ENCODE data around the gene CALN1. TPM values are rescaled to one million over a fixed set of nuclear protein-coding genes. Genes with fewer than 3 reads are reported as not detected.

Gene CALN1
- total and polyA plus RNA-seq, 2 of the 8 experiments (the other 6 are each of a cell fraction or from before 2014, with no cell fraction given) = 6.4 to 15.2 TPM

DNA sequence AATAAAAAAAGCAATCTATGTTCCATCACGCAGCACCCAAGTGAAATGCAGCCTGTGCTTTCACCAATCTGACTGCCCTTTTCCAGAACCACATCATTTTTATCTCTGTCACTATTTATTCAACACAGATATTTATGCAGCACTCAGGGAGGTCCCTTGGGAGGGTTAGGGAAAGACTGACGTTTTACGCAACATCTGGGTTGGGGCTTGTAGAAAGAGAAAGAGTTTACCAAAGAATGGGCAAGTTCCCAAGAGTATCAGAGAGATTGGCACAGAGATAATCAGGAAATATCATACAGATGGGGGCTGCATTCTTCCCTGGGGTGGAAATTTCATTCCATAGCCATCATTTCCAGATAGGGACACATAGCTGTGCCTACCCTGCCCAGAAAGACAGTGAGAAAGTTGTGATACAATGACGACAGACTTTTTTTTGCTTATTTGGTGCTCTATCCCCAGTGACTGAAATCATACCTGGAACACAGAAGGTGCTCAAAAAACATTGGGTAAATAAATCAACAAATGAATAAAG lies 474.2 kb downstream of the CALN1 start (continued):
- TF ChIP-seq, protein P1, sequence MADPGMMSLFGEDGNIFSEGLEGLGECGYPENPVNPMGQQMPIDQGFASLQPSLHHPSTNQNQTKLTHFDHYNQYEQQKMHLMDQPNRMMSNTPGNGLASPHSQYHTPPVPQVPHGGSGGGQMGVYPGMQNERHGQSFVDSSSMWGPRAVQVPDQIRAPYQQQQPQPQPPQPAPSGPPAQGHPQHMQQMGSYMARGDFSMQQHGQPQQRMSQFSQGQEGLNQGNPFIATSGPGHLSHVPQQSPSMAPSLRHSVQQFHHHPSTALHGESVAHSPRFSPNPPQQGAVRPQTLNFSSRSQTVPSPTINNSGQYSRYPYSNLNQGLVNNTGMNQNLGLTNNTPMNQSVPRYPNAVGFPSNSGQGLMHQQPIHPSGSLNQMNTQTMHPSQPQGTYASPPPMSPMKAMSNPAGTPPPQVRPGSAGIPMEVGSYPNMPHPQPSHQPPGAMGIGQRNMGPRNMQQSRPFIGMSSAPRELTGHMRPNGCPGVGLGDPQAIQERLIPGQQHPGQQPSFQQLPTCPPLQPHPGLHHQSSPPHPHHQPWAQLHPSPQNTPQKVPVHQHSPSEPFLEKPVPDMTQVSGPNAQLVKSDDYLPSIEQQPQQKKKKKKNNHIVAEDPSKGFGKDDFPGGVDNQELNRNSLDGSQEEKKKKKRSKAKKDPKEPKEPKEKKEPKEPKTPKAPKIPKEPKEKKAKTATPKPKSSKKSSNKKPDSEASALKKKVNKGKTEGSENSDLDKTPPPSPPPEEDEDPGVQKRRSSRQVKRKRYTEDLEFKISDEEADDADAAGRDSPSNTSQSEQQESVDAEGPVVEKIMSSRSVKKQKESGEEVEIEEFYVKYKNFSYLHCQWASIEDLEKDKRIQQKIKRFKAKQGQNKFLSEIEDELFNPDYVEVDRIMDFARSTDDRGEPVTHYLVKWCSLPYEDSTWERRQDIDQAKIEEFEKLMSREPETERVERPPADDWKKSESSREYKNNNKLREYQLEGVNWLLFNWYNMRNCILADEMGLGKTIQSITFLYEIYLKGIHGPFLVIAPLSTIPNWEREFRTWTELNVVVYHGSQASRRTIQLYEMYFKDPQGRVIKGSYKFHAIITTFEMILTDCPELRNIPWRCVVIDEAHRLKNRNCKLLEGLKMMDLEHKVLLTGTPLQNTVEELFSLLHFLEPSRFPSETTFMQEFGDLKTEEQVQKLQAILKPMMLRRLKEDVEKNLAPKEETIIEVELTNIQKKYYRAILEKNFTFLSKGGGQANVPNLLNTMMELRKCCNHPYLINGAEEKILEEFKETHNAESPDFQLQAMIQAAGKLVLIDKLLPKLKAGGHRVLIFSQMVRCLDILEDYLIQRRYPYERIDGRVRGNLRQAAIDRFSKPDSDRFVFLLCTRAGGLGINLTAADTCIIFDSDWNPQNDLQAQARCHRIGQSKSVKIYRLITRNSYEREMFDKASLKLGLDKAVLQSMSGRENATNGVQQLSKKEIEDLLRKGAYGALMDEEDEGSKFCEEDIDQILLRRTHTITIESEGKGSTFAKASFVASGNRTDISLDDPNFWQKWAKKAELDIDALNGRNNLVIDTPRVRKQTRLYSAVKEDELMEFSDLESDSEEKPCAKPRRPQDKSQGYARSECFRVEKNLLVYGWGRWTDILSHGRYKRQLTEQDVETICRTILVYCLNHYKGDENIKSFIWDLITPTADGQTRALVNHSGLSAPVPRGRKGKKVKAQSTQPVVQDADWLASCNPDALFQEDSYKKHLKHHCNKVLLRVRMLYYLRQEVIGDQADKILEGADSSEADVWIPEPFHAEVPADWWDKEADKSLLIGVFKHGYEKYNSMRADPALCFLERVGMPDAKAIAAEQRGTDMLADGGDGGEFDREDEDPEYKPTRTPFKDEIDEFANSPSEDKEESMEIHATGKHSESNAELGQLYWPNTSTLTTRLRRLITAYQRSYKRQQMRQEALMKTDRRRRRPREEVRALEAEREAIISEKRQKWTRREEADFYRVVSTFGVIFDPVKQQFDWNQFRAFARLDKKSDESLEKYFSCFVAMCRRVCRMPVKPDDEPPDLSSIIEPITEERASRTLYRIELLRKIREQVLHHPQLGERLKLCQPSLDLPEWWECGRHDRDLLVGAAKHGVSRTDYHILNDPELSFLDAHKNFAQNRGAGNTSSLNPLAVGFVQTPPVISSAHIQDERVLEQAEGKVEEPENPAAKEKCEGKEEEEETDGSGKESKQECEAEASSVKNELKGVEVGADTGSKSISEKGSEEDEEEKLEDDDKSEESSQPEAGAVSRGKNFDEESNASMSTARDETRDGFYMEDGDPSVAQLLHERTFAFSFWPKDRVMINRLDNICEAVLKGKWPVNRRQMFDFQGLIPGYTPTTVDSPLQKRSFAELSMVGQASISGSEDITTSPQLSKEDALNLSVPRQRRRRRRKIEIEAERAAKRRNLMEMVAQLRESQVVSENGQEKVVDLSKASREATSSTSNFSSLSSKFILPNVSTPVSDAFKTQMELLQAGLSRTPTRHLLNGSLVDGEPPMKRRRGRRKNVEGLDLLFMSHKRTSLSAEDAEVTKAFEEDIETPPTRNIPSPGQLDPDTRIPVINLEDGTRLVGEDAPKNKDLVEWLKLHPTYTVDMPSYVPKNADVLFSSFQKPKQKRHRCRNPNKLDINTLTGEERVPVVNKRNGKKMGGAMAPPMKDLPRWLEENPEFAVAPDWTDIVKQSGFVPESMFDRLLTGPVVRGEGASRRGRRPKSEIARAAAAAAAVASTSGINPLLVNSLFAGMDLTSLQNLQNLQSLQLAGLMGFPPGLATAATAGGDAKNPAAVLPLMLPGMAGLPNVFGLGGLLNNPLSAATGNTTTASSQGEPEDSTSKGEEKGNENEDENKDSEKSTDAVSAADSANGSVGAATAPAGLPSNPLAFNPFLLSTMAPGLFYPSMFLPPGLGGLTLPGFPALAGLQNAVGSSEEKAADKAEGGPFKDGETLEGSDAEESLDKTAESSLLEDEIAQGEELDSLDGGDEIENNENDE (IDR thresholded peaks at IDR 0.05; ENCODE audit: insufficient replicate concordance, low read length) = no peak
- no peak for TF ChIP-seq JUND (IDR thresholded peaks at IDR 0.05; ENCODE audit: low read length)

All from H1 (cell line).